CD4-positive, alpha-beta T cell treated with Interleukin-6 for 4 hours (primary cell): ENCODE results near the gene ZNF28.
A peak's percentile ranks its signal among the peaks of the same experiment; 100 is the strongest.
"Not testable (repeated sequence)": the region's sequence is repeated elsewhere in the genome, so short reads cannot be mapped to it uniquely, and the experiment has no call there.

ENCODE experiments used
- DNase-seq: peaks from one replicate; pipeline ENCODE4 v3.0.0-alpha.2; 2020; ENCODE audit warnings: mixed read lengths

Gene ZNF28

DNA sequence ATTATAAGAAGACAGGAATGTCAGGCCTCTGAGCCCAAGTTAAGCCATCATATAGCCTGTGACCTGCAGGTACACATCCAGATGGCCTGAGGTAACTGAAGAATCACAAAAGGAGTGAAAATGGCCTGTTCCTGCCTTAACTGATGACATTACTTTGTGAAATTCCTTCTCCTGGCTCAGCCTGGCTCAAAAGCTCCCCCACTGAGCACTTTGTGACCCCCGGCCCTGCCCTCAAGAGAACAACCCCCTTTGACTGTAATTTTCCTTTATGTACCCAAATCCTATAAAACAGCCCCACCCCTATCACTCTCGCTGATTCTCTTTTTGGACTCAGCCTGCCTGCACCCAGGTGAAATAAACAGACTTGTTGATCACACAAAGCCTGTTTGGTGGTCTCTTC lies 65.0 kb downstream of the ZNF28 start:
- DNase-seq, result not testable (repeated sequence)

DNA sequence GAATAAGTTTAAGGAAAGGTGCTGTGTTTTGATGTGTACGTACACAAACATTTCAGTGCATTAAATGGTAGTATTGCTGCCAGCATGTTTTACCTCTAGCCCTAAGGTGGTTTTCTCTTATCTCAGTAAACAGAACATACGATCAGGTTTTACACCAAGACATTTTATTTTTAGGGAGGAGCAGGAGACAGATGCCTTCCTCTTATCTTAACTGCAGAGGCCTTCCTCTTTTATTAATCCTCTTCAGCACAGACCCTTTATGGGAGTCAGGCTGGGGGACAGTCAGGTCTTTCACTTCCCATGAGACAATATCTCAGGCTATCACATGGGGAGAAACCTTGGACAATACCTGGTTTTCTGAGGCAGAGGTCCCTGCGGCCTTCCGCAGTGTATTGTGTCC lies 71.7 kb downstream of the ZNF28 start:
- DNase-seq, result no peak

DNA sequence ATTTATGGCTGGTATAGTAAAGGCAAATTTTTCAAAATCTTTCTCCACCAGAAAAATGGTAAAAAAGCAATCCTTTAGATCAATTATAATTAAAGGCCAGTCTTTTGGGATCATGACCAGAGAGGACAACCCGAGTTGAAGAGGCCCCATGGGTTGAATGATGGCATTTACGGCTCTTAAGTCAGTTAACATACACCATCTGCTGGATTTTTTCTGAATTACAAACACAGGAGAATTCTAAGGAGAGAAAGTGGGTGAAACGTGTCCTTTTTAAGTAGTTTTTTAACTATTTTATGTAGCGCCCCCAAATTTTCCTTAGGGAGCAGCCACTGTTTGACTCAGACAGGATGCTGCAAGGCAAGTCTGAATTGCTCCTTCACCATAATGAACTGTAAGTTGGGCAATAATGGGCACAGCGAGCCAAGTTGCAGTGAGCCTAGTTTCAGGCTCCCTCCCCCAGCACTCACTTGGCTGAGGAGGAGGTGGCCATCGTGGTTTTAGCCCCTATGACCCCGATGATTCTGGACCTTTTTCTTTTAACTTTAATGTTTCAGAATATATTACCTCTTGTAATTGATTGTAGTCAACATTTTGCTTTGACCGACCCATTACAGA lies 73.0 kb downstream of the ZNF28 start:
- peak; percentile 20 for DNase-seq
